ENCODE measurements around the gene KPNA2. TPM values are rescaled to one million over a fixed set of nuclear protein-coding genes. Genes with fewer than 3 reads are reported as not detected.

The KPNA2 gene
- total RNA-seq, 4 donors from 2014 or later, result 8.3 to 24.5 (median 16.5) TPM

DNA sequence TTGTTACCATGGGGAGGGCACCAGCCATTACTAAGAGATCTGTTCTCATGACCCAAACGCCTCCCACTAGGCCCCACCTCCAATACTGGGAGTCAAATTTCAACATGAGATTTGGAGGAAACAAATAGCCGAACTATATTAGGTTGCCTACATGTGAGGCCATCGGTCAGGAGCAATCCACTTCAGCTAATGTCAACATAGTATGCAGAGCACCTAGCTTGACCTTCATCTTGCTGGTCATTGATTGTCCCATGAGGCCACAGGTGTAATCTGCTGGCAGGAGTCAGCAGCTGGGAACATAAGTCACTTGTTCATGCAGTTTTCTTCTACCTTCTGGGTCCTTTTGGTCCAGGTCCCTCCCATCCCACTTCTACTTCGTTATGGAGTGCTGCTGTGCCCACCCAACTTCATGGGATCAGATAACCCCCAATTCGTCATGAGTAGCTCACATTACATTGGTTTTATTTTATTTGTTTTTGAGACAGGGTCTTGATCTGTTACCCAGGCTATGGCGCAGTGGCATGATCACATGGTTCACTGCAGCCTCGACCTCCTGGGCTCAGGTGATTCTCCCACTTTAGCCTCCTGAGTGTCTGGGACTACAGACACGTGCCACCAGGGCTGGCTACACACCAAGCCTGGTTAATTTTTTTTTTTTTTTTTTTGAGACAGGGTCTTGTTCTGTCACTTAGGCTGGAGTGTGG is 5.9 kb upstream of the KPNA2 start:
- TF ChIP-seq, protein P1, sequence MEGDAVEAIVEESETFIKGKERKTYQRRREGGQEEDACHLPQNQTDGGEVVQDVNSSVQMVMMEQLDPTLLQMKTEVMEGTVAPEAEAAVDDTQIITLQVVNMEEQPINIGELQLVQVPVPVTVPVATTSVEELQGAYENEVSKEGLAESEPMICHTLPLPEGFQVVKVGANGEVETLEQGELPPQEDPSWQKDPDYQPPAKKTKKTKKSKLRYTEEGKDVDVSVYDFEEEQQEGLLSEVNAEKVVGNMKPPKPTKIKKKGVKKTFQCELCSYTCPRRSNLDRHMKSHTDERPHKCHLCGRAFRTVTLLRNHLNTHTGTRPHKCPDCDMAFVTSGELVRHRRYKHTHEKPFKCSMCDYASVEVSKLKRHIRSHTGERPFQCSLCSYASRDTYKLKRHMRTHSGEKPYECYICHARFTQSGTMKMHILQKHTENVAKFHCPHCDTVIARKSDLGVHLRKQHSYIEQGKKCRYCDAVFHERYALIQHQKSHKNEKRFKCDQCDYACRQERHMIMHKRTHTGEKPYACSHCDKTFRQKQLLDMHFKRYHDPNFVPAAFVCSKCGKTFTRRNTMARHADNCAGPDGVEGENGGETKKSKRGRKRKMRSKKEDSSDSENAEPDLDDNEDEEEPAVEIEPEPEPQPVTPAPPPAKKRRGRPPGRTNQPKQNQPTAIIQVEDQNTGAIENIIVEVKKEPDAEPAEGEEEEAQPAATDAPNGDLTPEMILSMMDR (IDR thresholded peaks at IDR 0.05; ENCODE audit: low read depth), result no peak

DNA sequence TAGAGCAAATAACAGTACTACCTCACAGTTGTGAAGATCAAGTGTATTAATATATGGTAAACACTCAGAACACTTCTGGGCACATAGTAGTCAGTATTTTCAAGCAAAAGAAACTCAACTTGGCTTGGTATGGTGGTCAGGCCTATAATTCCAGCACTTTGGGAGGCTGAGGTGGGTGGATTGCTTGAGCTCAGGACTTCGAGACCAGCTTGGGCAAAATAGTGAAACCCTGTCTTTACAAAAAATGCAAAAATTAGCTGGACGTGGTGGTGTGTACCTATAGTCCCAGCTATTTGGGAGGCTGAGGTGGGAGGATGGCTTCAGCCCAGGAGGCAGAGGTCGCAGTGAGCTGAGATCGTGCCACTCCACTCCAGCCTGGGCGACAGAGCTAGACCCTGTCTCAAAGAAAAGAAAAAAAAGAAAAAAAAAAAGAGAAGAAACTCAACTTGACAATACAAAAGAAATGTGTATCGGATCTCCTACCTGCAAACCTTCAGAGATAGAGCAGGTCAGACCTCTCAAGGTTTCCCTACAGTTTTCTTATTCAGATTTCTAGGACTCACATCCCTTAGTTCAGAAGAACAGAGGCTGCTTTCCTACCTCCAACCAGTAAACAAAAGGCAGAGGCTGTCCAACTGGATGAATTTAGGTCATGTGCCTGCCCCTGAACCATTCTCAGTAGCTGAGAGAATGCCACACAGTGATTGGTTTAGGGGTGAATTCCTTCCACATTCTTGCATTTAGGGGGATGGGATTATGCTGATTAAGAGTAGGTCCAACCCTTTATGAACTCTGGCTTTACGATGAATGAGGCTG is 1.7 kb upstream of the KPNA2 start:
- TF ChIP-seq, protein P1 (IDR thresholded peaks at IDR 0.05; ENCODE audit: low read depth), result no peak

DNA sequence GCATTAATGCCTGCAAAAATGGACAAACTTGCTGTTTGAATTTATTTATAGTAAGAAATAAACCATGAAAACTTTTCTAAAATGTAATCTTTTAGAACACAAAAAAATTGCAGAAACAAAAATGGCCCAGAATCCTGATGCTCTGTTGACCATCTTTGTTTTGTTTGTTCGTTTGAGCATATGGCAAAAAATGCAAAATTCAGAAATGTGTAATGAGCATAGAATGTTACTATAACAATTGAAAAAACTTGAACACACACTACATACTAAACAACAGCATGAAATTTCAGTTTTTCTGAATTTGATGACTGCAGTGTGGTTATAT is 1.1 kb upstream of the KPNA2 start:
- TF ChIP-seq, protein P1 (IDR thresholded peaks at IDR 0.05; ENCODE audit: low read depth), result no peak

DNA sequence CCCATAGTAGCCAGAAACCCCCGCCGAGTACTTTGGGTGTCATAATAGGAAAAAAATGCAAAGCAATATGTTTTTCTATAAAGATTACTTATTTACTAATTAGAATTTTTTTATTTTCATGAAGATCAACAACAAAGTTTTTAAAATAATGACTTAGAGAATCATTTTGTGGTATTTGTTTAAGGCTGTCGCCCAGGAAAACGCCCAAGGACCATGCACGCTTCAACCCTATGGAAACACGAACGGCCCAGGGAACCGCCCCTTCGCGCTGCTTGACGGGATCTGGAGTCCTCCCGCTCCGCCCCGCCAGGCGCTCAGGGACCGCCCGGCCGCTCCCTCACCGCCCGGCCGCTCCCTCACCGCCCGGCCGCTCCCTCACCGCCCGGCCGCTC is 408 bp upstream of the KPNA2 start:
- TF ChIP-seq, protein P1 (IDR thresholded peaks at IDR 0.05; ENCODE audit: low read depth), result no peak

DNA sequence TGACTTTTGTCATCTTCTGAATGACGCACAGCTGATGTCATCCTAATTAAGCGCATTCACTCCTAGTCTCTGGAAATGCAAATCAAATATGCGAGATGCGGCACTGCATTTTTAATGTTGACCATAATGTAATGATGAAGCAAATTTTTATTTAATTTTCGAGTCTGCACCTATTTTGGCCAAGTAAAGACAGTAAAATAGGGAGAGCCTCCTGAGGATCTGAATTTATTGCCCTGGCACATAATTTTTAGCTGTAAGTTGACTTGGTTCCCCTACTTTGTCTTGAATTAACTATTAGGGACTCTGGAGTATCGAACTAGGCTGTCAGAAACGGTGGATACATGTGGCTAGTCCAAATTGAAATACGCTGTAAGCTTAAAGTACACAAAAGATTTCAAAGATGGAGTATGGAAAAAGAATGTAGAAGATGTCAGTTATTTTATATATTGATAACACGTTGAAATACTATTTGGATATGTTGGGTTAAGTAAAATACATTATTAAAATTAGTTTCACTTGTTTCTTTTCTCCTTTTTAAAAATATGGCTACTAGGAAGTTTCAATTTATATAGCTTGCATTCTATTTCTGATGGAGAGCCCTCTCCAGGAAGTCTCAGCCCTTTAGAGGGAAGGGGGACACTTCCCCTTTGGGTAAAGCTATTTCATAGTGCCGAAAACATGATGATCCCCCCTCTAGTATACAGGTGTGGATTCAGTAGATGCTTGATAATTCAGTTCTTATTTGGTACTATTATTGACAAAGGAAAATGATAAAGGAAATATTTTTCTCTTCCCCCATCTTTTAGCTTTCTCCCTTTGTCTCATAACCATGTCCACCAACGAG is 991 bp downstream of the KPNA2 start:
- TF ChIP-seq, protein P1 (IDR thresholded peaks at IDR 0.05; ENCODE audit: low read depth), result no peak

DNA sequence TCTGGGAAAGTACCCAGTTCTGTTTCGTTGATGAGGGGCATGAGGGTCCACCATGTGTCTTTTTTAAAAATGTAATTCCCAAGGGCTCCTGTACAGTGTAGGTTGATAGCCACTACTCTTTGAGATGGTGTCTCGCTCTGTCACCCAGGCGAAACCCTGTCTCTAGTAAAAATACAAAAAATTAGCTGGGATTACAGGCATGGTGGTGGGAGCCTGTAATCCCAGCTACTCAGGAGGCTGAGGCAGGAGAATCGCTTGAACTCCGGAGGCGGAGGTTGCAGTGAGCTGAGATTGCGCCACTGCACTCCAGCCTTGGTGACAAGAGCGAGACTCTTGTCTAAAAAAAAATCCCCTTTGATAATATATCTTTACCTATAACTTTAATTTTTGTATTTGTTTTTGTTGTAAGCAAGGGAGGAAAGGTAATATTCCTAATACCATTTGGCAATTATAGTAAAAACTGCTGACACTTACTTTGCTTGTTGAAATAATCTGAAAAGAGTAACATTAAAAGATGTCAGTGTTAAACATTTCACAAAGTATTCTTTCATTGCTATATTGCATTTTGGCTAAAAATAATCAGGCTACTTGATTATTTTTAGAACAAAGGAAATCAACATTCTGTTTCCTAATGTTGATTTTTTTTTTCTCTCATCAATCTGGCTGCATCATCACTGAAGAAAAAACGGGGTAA is 11.8 kb downstream of the KPNA2 start:
- TF ChIP-seq, protein P1 (IDR thresholded peaks at IDR 0.05; ENCODE audit: low read depth), result no peak

All from subcutaneous adipose tissue (tissue), 4 donors.